ENCODE measurements around the gene NKAIN4. TPM values are rescaled to one million over a fixed set of nuclear protein-coding genes. Genes with fewer than 3 reads are reported as not detected.

The NKAIN4 gene
- total RNA-seq, 2 experiments from 2014 or later = not detected

DNA sequence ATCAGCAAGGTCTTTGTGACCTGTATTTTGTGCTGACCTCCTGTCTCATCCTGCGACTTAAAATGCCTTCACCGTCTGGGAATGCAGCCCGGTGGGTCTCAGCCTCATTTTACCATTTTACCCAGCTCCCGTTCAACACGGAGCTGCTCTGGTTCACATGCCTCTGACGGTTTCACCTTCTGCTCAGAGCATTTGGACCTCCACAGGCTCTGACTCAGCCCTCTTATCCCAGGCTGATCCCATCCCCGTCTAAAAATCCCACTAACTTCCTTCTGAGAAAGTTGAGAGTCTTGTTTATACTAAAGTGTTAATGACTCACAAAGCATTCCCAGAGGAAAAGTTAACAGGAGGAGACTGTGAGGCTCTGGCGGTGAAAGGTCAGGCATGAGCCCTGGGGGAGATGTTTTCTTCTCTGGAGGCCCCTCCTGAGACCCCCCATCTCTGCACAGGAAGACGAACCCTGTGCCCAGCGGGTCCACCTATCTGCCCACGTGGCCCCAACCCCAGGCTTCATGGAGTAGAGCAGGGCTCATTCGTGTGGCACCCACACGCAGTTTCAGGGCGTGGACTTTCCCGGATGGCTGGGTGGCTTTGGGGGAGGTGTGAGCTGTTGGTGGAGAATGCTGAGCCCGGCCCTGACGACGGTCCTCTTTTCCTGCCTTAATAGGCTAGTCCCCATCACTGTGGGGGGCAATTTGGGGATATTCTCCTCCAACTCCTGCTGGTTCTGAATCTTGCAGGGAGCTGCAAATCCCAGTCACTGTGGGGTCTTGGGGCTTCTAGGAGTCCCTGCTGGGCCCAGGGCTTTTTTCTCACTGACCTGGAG, 21.8 kb downstream of the NKAIN4 start:
- ATAC-seq = no peak
- POLR2A ChIA-PET = interaction anchor here (0.7 kb wide), 1 partner anchor 17 kb away, joined by 3 read pairs; no protein-coding TSS in a partner anchor
- Mint-ChIP-seq H3K36me3 (ENCODE audit: low read depth) (no peaks in the 10 kb centered on the region), H3K27ac (no peak overlapping the region), H3K27me3 (peaks cover 30% of the 10 kb centered on the region), H3K4me1 (ENCODE audit: low read depth) (peaks cover 8% of the 10 kb centered on the region), H3K4me3 (no peak overlapping the region), H3K9me3 (no peaks in the 10 kb centered on the region)
- CTCF ChIA-PET = interaction anchor here (1.4 to 7.8 kb wide), 5 partner anchors 8 to 49 kb away, joined by 4 to 95 read pairs (median 9); no protein-coding TSS in a partner anchor
- TF ChIP-seq, protein P1, sequence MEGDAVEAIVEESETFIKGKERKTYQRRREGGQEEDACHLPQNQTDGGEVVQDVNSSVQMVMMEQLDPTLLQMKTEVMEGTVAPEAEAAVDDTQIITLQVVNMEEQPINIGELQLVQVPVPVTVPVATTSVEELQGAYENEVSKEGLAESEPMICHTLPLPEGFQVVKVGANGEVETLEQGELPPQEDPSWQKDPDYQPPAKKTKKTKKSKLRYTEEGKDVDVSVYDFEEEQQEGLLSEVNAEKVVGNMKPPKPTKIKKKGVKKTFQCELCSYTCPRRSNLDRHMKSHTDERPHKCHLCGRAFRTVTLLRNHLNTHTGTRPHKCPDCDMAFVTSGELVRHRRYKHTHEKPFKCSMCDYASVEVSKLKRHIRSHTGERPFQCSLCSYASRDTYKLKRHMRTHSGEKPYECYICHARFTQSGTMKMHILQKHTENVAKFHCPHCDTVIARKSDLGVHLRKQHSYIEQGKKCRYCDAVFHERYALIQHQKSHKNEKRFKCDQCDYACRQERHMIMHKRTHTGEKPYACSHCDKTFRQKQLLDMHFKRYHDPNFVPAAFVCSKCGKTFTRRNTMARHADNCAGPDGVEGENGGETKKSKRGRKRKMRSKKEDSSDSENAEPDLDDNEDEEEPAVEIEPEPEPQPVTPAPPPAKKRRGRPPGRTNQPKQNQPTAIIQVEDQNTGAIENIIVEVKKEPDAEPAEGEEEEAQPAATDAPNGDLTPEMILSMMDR (IDR thresholded peaks at IDR 0.05) = no peak
- intact Hi-C loops (cut with micrococcal nuclease) = no loop called here
- no peak for DNase-seq

DNA sequence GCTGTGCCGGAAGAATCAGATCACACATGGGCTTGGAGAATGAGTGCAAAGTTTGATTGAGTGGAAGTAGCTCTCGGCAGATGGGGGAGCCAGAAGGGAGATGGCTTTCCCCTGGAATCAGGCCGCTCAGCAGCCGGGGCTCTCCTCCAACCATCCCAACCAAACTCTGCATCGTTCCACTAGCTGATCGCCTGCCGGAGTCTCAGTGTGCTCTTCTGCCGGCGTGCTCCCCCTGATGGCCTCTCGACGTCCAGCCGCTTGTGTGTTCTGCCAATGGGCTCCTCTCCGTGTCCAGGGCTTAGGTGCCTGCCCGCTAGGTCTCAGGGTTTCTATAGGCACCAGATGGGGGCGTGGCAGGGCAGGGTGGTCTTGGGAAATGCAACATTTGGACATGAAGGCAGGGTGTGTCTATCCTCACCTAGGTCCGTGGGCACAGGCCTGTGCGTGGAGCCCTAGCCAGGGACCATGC, 23.4 kb downstream of the NKAIN4 start:
- no peak for ATAC-seq
- intact Hi-C loops (cut with micrococcal nuclease) = no loop called here

GRCh38 chr20:63228806-63229205, 25.5 kb downstream of the NKAIN4 start:
- intact Hi-C loops (cut with micrococcal nuclease) = loop anchor here (10.0 kb wide), 1 partner anchor 156 kb away; no protein-coding TSS in a partner anchor
- CTCF ChIA-PET = no interaction called here
- ATAC-seq = no peak

More for the DNA sequence above, 23.4 kb downstream of the NKAIN4 start:
- POLR2A ChIA-PET = no interaction called here
- Mint-ChIP-seq H3K9me3 (no peaks in the 10 kb centered on the region), H3K4me3 (no peak overlapping the region), H3K27ac (no peak overlapping the region), H3K36me3 (ENCODE audit: low read depth) (no peaks in the 10 kb centered on the region), H3K27me3 (peaks cover 30% of the 10 kb centered on the region), H3K4me1 (ENCODE audit: low read depth) (peaks cover 8% of the 10 kb centered on the region)
- TF ChIP-seq, protein P1 (IDR thresholded peaks at IDR 0.05) = peak; percentile 24
- DNase-seq = no peak
- CTCF ChIA-PET = interaction anchor here (0.9 to 1.3 kb wide), 2 partner anchors 10 to 65 kb away, joined by 4 read pairs; no protein-coding TSS in a partner anchor

DNA sequence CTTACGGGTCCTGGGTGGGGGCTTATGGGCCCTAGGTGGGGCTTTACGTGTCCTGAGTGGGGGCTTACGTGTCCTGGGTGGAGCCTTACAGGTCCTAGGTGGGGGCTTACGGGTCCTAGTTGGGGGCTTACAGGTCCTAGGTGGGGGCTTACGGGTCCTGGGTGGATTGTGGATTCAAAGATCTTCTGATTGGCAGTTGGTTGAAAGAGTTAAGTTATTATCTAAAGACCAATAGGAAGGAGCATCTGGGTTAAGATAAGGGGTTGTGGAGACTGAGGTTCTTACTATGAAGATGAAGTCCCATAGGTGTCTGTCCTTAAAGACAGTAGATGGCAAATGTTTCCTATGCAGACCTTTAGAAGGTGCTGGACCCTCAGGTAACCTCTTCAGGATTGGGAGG, 27.0 kb downstream of the NKAIN4 start:
- H3K9me3 Mint-ChIP-seq = no peaks in the 10 kb centered on the region
- DNase-seq (no peak), ATAC-seq (no peak)
- H3K4me3 Mint-ChIP-seq = no peak overlapping the region
- TF ChIP-seq, protein P1 (IDR thresholded peaks at IDR 0.05) = no peak
- no peaks in the 10 kb centered on the region for H3K4me1 Mint-ChIP-seq (ENCODE audit: low read depth)
- intact Hi-C loops (cut with micrococcal nuclease) = loop anchor here (10.0 kb wide), 1 partner anchor 158 kb away; no protein-coding TSS in a partner anchor
- no peak overlapping the region for H3K27ac Mint-ChIP-seq
- H3K27me3 Mint-ChIP-seq = peaks cover 30% of the 10 kb centered on the region
- no peaks in the 10 kb centered on the region for H3K36me3 Mint-ChIP-seq (ENCODE audit: low read depth)
- CTCF ChIA-PET = no interaction called here
- POLR2A ChIA-PET = no interaction called here

More at GRCh38 chr20:63228806-63229205, 25.5 kb downstream of the NKAIN4 start:
- TF ChIP-seq, protein P1 (IDR thresholded peaks at IDR 0.05) = no peak
- Mint-ChIP-seq H3K27ac (no peak overlapping the region), H3K36me3 (ENCODE audit: low read depth) (no peaks in the 10 kb centered on the region), H3K4me3 (no peak overlapping the region), H3K27me3 (peaks cover 30% of the 10 kb centered on the region), H3K9me3 (no peaks in the 10 kb centered on the region), H3K4me1 (ENCODE audit: low read depth) (no peaks in the 10 kb centered on the region)
- POLR2A ChIA-PET = no interaction called here
- no peak for DNase-seq
